GM21360 (cell line): ENCODE data around the gene BRI3BP.
"Not testable (repeated sequence)": the region's sequence is repeated elsewhere in the genome, so short reads cannot be mapped to it uniquely, and the experiment has no call there.

ENCODE experiments used
- ATAC-seq: cut with Tn5 transposase; IDR thresholded peaks from one replicate; pipeline ENCODE4 v1.9.1; 2021; ENCODE audit warnings: mild to moderate bottlenecking, moderate library complexity; ENCODE audit not compliant: unreplicated experiment

Gene BRI3BP

DNA sequence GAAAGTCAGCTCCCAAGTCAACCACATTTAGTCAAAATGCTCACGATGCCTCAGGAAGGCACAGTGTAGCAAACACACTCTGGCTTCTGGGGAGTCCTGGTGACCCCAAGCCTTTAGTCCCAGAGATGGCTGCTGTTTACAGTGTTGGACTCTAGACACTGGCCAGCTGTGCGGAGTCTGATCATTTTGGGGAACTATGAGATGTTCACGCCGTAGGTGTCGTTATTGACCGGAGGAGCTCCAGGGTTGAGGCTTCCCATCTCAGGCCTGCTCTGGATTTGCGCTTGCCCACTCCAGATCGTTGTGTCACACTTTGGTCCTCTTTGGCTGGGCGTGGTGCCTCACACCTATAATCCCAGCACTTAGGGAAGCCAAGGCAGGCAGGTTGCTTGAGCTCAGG lies 27.7 kb downstream of the BRI3BP start:
- no peak for ATAC-seq

DNA sequence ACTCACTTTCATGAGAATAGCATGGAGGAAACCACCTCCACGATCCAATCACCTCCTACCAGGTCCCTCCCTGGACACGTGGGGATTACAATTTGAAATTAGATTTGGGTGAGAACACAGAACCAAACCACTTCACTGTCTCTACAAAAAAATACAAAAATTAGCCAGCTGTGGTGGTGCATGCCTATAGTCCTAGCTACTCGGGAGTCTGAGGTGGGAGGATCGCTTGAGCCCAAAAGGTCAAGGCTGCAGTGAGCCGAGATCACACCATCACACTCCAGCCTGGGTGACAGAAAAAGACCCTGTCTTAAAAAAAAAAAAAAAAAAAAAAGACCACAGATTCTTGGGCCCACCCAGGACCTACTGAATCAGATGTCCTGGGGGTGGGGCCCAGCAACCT lies 28.3 kb downstream of the BRI3BP start:
- no peak for ATAC-seq

DNA sequence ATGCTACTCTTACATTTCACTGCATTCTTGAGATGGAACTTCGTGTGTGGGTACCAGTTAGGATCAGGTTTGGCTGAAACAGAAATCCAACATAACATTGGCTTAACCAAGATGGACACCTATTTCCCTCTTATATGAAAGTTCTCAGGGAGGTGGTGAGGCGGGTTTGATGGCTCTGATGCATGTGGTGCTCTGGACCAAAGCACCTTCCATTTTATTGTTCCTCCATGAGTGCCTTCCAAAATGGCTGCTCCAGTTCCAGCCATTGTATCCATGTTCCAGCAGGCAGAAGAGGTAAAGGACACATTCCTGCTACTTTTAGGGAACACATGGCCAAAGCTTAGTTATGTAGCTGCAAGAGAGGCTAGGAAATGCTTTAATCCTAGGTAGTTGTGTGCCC lies 29.6 kb downstream of the BRI3BP start:
- no peak for ATAC-seq

DNA sequence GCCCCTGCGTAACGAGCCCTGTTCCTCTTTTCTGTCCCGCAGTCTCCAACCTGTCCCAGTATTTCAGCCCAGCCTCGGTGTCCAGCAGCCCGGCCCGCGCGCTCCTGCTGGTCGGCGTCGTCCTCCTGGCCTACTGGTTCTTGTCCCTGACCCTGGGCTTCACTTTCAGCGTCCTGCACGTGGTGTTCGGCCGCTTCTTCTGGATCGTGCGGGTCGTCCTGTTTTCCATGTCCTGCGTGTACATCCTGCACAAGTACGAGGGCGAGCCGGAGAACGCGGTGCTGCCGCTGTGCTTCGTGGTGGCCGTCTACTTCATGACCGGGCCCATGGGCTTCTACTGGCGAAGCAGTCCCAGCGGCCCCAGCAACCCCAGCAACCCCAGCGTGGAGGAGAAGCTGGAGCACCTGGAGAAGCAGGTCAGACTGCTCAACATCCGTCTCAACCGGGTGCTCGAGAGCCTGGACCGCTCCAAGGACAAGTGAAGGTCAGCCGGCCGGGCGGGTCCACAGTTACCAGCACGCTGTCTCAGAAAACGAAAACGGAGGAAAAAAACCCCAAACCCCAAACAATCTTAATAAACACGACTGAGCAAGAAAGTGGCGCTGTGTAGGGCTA lies 31.6 kb downstream of the BRI3BP start:
- ATAC-seq = no peak

DNA sequence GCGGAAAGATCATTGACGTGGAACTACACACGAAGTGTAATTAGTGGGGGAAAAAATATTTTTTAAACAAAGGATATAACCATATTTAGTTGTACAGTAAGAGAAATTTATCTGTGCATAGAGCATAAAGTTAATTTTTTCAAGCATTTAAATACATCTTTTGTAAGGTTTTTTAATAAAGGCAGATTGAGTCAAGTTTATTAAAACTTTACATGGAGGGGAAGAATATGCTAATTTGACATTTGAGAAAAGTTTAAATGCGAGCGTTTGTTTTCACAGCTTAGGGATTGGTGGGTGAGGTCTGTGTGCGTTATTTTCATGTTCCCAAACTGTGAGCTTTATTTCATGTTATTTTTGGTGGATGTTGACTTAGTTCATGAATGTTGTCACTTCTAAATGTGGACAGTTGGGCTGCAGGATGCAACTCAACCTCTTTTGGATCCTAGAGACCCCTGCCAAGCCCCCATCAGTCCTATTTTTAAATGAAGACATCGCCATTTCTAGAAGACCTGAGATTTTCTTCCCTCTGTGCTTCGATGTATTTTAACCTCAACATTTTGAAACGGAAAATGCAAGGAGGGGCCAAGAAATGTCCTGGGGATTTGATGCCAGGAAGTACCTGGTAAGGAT lies 32.3 kb downstream of the BRI3BP start:
- no peak for ATAC-seq

DNA sequence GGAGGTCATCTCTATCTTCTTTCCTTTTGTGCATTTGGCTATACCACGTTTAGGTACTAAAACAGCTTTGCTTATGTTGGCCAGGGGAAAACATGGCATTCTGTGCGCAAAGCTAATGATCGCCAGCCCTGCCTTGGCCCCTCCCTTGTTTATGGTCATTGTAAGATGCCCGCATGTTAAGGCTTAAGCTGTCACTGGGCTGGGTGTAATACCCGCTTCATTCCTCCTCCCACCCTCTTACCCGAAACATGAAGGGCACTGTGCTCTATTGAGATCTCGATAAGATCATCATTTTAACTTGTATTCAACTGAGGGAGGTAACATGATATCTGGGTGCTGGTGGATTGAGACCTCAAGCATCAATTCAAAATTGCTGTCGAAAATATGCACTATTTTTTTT lies 34.7 kb downstream of the BRI3BP start:
- no peak for ATAC-seq

- no peak for ATAC-seq
Measured at GRCh38 chr12:125029761-125030358, 36.4 kb downstream of the BRI3BP start.

DNA sequence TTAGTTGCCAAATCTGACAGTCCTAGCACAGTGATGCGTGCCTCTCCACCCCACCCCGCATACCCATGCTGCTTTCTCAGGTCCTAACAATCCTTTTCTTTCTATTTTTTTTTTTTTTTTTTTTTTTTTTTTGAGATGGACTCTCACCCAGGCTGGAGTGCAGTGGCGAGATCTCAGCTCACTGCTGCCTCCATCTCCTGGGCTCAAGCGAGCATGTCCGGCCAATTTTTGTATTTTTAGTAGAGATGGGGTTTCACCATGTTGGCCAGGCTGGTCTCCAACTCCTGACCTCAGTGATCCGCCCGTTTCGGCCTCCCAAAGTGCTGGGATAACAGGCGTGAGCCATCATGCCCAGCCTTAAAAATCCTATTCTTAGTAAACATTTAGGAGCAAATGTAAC lies 38.0 kb downstream of the BRI3BP start:
- not testable (repeated sequence) for ATAC-seq

DNA sequence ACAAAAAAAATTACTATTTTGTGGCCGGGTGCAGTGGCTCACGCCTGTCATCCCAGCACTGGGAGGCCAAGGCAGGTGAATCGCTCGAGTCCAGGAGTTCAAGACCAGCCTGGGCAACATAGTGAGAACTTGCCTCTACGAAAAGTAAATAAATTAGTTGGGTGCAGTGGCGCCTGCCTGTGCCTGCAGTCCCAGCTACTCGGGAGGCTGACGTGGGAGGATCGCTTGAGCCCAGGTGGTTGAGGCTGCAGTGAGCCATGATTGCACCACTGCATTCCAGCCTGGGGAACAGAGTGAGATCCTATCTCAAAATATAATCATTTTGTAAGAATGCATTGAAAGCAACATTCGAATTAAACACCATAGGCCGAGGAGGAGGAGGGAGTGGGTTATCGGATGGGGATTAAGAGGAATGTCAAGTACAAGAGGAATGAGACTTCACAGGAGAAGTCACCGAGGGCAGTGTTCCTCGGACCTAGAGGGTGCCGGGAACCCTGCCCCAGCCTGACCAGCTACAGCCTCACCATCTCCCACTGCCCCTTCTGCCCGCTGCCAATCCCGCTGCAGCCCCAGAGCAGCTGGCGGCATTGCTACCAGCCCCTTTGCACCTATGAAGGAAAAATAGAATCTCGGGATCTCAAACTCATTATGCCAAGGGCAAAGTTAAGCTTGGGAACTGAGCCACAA lies 39.2 kb downstream of the BRI3BP start:
- ATAC-seq = no peak

DNA sequence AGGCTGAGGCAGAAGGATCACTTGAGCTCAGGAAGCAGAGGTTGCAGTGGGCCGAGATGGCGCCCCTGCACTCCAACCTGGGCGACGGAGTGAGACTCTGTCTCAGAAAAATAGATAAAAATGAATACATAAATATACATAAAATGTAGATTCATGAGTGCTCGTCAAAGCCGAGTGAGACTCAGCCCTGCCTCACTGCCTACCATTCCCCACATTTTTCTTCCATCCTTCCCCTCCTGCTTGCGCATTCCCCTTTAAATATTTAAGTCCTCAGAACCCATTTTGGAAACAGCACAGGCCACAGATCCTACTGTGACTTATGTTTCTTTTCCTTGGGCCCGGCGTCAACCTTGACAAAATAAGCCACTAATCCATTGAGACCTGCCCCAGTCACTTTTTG lies 39.8 kb downstream of the BRI3BP start:
- ATAC-seq = no peak

GRCh38 chr12:125038976-125039625 lies 45.7 kb downstream of the BRI3BP start:
- no peak for ATAC-seq

- ATAC-seq = no peak
Measured at GRCh38 chr12:125049093-125049458, 55.6 kb downstream of the BRI3BP start.

DNA sequence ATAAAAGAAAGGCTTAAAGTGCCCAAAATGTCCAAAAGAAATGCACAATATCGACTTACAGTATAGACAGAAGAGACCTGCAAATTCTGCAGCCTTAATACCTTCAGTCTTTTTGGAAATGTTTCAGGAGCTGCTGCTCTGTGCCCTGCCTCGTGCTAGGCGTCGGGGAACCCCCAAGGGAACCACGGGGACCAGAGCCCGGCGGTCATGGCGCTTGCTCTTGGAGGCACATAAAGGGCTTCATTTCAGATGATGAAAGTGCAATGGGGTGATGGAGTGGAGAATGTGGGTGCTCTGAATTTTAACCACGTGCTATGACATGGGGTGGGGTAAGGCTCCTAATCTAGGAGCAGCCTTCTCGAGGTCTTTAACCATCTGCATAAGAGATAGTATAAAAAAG lies 57.0 kb downstream of the BRI3BP start:
- no peak for ATAC-seq

DNA sequence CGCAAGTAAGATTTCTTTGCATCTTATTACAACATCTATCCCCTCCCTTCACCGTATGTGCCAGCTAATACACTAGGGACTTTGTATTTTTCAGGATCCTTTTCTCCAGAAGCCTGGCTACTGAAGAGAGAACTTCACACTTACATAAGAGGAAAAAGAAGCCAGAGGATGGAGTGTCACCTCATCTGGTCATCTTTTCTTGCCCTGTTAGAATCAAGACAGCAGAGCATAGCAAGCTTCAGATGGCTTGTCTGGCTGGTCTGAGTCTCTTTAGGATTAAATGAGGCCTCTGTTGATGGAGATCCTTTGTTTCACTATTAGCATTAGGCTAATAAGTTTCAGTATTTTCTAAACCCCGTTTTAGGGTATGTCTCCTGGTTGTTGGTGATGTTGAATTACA lies 57.4 kb downstream of the BRI3BP start:
- ATAC-seq = no peak

DNA sequence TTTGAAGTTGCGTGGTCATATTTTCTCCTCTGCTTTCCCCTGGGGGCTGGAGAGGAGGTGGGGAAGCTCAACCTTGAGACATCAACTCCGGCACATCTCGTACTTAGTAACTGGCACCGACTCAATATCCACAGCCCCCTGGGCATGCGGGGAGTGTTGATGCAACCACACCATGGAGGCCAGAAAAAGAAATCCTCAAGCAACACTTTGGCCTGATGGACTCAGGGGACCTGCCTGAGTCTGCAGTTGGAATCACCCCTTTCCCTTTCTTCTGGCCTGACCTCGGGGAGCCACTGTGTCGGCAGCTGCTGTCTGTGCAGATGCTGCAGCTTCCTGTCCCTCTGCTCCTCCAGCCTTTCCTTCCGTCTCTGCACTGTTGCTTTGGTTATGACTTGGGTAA lies 60.4 kb downstream of the BRI3BP start:
- no peak for ATAC-seq

GRCh38 chr12:125055591-125055990 lies 62.1 kb downstream of the BRI3BP start:
- no peak for ATAC-seq

DNA sequence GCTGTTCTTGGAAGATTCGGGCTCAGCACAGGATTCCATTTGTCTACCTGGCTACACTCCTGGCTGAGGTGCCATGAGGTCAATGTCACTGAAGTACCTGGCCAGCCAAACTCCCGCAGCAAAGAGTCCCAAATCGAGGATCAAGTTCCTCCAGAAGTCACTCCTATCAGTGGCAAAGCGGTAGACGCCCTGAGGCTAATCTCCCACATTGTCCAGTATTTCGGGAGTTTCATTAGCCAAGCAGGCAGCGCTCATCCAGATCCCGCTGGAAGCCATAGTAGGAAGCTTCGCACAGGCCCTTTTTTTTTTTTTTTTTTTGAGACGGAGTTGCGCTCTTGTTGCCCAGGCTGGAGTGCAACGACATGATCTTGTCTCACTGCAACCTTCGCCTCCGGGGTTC lies 62.9 kb downstream of the BRI3BP start:
- no peak for ATAC-seq

DNA sequence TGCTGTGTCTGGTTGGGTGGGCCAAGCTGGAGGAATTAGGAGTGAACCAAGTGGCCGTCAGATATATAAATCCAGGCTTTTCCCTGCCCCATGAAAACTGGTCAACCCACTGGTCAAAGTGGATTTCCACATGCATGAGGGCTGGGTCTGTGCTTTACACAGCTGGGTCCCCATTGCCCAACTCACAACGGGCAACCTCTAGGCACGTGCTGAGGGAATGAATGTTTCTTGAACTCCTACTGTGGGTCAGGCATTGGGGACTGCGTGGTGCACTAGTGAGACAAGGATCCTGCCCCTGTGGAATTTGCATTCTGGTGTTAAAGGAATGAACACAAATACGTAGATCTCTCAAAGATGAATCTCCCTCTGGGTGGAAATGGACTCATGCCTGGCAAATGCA lies 64.3 kb downstream of the BRI3BP start:
- ATAC-seq = no peak

- no peak for ATAC-seq
Measured at GRCh38 chr12:125061229-125061628, 67.8 kb downstream of the BRI3BP start.

DNA sequence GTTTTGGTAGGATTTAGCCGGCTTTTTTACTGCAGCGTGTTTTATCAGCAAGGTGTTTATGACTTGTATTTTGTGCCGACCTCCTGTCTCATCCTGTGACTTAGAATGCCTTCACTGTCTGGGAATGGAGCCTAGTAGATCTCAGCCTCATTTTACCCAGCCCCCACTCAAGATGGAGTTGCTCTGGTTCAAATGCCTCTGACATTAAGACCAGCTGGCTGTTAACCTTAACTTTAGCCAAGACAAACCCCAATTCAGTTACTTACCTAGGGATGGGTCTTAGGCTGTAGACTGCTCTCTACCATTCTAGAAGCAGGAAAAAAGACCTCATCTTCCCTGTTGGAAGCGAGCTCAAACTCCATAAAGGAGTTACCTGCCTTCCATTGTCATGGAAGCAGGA lies 70.1 kb downstream of the BRI3BP start:
- not testable (repeated sequence) for ATAC-seq

DNA sequence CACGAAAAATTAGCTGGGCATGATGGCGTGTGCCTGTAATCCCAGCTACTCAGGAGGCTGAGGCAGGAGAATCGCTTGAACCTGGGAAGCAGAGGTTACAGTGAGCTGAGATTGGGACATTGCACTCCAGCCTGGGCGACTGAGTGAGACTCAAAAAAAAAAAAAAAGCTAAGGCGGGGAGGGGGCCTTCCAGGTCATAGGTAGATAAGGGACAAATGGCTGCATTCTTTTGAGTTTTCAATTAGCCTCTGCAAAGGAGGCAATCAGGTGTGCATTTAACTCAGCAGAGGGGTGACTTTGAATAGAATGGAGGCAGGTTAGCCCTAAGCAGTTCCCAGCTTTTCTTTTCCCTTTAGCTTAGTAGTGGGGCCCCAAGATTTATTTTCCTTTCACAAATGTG lies 71.0 kb downstream of the BRI3BP start:
- ATAC-seq = no peak
